ENCODE results near the gene XRCC3.

Gene XRCC3

DNA sequence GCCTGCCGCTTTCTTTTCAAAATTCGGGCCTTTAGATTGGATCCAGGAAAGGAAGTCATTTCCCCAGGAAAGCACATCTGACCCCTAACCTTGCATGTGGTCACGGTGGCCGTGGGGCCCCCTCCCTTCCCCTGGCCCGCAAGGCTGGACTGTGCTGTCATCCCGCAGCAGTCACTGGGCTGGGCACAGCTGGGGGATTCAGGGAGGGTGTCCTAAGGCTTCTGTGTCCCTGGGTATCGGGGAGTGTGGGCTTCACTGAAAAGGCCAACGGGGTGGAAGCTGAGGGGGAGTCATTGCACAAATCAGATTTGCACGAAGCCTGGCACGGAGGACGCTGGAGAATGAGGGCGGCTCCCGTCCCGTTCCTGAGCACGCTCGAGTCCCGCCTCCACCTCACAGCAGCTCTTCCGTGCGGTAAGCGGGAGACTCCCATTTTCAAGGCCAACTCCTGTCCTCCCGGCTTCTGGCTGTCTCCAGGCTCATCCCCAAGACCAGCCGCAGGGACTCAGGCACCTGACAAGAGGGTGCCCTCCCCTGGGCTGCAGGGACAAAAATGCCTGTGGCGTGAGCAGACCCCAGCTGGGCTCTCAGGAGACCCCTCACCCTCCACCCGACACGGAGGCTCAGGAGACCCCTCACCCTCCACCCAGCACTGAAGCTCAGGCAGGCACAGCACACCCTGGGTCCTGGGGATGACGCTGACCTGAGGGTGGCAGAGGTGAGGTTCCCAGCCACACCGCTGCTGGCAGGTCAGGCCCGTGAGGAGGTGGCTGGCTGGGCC lies 9.6 kb downstream of the XRCC3 start:
- DNase-seq = no peak

DNA sequence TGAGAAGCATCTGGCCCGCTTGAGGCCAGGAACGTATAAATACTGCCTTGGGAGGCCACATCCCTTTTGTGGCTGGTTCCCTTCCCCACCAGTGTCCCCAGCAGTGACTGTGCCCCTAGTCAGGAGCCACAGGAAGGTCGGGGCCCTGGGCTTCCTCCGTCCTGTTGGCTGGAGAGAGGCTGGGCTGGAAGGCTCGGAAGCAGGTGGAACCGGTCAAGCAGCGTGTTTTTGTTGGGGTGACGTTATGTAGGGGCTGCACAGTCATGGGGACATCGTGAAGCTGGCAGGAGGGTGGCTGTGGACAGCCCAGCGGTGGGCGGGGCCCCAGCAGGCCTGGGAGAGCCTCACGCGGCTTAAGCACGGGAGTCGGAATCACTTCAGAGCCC lies 10.1 kb downstream of the XRCC3 start:
- DNase-seq = no peak

DNA sequence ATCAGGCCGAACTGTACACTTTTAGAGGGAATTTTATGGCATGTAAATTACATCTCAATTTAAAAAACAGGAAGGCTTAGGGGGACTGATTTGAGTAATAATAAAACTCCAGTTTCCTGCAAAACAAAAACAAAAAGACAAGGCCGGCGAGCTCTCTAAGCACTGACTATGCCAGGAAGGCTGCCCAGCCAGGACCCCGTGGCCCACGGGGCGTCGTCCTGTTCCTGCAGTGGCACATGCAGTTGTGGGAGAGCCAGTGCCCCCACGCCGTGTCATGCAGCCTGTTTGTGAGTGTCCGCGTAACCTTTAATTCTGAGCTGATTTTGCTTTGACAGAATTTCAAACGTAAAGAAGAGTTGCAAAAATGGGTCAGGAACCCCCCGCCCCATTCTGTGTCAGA lies 10.5 kb downstream of the XRCC3 start:
- DNase-seq = no peak

DNA sequence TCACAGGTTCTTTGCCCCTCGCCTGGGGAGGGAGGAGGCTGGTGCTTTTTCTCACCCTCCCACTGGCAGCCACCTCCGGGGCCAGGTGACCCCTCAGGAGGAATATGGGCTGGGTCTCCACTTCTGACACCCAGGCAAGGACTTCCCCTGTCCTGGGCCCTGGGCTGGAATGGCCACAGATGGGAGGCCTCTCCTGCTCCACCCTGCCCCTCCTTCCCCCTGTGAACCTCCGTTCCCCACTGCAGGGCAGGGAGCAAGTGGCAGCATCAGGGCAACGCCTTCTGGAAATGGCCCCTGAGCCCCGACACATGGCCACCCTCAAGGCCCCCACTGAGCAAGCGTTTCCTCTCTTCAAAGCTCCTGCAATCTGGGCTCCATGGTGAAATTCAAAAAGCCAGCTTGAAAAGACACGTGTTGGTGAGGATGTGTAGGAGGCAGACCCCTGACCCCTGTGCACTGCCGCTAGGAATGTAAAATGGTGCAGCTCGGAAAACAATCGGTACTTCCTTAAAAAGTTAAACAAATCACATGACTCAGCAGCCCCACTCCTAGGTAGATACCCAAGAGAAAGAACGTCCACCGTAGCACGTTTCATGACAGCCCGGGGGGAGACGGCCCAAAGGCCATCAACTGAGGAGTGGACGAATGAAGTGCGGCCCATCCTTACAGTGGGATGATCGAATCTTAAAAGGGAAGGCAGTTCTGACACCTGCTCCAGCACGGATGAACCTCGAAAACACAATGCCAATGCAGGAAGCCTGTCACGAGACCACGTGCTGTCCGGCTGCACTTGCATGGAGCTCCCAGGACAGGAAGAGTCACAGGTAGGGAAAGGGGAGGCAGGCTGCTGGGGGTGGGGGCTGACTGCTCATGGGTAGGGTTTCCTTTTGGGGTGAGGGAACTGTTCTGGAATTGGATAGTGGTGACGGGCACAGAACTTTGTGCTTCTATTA lies 11.5 kb downstream of the XRCC3 start:
- DNase-seq = no peak

DNA sequence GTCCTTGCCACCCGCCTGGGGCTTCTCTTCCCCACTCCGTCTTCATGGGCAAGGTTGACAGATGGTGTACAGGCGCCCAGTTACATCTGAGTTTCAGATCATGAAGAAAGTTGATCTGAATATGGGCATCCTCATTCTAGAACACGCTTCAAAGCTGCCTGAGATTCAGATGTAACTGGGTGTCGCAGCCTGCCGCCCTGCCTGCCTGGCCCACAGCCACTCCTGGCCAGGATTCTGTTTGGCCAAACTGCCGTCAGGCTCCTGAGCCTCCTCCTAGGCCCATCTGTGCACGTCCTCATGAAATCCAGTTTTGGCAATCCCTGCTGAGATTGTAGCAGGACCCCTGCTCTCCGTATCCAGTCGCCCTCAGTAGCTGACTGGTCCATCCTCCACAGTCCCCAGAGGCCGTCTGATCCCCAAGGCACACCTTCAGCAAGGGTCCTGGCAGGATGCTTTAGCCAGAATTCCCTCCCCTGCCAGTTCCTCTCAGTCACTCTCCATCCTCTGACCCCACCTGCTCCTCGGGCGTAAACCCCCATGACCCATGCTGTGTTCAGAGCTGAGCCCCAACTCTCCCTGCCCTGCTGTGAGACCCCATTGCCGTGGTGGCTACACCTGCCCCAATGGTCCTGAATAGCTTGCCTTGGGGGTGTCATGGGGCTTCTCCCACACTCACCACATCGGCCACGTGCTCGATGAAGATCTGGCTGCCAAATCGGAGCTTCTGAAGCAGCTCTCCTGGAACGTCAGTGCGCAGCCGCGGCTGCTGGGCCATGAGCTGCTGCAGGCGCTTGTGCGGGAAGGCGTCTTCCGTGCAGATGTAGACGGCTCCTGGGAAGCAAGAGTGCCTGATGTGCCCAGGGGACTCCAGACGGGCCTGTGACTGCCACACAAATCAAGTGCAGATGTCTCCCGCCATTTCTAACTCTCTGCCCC lies 12.5 kb downstream of the XRCC3 start:
- DNase-seq = no peak

DNA sequence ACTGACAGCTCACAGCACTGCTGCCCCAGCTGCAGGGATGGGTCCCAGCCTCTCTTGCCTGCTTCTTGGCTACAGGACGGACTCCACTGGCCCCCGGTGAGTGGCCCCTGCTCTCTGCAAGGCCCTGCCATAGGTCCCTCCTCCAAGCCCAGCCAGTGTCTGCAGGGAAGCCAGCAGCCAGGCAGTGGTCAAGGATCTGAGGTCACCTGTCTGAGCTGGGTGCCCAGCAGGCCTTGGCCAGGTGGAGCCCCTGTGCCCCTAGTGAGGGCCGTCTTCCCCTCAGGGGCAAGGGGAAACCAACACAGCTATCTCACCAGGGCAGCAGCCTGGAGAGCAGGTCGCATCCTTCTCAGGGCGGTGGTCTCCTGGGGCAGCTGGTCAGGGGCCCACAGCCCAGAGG lies 13.2 kb downstream of the XRCC3 start:
- no peak for DNase-seq

DNA sequence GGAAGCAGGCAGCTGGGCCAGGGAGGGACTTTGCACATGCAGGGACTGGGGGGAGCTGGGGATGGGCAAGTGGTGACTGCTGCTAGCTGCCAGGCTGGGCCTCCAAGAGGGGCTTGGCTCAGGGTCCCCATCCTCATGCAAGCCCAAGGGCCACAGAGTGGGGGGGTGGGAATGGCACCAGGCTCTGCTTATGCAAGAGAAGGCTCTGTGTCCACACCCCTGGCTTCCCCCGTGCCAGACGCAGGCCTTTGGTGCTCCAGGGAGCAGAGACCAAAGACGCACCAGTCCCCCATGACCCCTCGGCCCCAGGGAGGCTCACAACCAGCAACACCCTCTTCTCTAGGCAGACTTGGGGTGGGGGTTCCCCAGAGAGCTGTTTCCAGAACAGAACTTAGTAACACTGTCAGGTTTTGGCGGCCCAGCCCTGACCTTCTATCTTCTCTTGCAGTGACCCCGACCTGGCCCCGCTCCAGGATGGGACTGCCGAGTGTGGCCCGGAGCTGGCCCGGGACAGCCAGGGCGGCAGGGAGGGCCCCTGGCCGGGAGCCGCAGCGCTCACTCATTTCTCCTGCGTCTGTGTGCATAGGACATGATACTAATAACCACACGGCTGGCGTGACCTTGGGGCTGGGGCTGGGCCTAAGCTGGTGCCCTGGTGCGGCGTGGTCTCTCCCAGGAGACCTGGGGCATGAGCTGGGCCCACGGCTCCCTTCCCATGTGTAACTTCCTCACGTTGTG lies 14.3 kb downstream of the XRCC3 start:
- DNase-seq = no peak

DNA sequence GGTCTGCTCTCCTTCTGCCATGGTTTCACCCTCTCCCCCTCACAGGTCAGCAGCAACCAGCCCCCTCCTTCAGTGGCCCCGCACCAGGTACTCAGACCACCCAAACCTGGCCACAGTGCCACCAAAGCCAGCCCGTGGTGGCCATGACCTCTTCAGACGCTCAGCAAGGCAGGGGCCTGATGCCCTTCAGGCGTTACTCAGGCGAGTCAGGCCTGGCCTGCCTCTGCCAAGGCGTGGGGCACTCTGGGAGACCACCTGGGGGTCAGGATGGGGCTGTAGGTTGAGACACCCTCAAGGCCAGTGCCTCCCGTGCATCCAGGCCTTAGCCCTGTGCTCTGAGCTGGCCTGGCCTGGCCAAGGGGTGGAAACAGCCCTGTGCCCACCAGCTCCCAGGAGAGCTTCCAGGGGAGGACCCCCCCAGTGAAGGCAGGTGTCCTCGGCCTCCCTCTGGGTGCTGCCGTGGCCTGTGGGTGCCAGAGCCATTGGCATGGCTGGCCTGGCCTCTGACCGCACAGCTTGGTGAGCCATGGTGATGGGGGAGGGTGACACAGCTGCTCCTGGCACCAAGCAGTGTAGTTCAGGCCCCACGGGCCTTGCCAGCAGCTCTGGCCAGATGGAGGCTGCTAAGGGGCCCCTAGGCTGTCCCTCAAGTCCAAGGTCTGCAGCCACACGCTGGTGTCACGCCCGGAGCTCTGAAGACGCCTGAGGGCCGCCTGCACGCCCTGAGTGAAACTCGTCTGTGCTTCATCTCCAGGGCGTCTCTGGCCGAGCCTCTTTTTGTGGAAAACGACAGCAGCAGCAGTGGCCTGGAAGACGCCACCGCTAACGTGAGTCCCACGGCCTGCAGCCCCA lies 15.1 kb downstream of the XRCC3 start:
- no peak for DNase-seq

DNA sequence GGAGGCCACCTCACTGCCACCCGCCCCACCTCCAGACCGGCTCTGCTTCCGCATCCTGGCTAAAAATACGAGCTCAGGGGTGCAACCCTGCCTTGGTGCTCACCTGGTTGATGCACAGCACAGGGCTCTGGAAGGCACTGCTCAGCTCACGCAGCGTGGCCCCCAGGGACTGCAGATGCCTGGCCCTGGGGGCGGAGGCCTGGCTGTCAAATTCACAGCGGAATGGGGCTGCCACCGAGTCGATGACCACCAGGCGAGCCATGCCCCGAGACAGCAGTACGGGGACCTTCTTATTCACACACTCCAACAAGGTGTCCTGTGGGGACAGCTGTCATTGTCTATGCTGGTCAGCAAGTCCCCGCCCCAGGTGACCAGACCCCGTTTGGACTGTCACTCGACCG lies 16.0 kb downstream of the XRCC3 start:
- no peak for DNase-seq

DNA sequence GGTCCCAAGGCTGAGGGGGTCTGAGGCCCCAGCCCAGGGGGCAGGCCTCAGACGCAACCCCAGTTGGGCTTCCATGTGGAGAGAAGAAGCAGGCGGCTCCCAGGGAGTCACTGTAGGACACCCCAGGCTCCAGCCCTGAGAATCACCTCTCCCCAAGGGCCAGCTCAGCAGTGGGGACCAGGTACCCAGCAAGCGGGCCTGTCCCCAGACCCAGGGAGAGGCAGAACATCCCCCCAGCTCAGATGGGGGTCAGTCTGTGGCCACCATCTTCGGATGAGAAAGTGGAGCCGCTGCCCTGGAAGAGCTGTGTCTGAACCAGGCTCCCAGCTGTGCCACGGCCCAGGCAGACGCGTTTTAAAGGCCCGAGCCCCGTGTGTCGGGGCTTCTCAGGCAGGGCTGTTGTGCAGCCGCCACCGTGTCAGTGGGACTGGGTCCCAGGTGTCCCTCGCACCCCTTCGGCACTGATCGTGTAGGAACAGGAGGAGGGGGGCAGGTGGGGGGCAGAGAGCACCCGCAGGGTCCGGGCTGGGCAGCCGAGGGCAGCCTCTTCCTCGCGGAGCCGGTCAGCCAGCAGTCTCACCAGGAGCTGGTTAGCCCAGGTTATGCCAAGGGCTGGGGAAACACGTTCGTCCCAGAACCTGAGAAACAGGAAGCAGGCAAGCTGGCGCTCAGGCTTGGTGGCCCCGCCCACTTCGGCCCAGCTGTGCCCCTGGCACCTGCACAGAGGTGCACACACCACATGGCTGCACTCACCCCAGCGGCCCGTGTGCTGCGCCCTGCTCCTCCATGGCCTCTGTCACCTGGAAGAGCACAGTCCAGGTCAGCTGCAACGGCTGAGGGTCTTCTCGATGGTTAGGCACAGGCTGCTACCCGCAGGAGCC lies 16.6 kb downstream of the XRCC3 start:
- no peak for DNase-seq

DNA sequence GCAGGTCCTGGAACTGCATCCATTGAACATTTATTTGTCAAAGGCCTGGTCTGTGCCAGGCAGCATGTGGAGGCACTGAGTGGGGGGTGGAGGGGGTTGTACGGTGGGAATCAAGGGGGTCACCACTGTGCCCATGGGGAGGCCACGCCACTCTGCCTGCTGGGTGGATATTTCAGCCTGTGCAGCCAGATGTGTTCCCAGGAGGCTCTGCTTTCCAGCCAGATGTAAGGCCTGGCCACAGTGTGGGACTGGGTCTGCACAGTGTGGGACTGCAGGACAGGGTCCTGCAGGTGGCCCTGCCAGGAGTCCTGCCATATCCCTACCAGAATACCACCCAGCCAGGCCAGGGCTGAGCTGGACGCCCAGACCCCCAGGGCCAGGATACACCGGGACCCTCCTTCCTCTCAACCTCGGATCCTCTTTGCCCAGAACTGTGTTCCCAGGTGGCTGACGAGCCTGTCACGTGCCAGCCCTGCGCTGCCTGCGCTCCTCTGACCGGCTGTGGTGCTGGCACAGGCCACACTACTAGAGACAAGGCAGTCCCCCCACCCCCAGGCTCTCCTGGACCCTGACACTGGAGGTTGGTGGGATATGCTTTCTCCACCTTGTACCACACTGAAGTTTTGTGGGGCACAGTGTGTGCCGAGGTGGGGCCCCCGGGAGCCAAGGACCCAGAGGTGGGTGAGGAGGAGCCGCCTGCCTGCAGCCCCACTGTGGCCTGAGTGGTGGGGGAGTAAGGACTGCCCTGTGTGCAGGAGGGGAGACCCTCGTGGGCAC lies 17.5 kb downstream of the XRCC3 start:
- DNase-seq = no peak

DNA sequence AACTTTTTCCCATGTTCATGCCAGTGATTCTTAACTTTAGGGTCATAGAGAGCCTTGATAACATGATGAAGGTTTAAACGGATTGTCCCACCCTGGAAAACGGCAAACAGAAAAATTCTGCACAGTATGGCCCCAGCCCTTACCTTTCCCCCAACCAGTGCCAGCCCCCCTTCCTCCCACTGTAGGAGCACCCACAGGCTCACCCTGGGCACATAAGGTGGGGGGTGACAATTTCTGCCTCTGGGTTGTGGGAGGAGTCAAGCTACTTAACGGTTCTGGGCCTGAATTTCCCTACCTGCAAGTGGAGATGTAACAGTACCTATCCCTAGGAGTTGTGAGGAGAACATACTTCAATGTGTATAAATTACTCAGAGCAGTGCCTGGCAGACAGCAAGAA lies 18.0 kb downstream of the XRCC3 start:
- no peak for DNase-seq

DNA sequence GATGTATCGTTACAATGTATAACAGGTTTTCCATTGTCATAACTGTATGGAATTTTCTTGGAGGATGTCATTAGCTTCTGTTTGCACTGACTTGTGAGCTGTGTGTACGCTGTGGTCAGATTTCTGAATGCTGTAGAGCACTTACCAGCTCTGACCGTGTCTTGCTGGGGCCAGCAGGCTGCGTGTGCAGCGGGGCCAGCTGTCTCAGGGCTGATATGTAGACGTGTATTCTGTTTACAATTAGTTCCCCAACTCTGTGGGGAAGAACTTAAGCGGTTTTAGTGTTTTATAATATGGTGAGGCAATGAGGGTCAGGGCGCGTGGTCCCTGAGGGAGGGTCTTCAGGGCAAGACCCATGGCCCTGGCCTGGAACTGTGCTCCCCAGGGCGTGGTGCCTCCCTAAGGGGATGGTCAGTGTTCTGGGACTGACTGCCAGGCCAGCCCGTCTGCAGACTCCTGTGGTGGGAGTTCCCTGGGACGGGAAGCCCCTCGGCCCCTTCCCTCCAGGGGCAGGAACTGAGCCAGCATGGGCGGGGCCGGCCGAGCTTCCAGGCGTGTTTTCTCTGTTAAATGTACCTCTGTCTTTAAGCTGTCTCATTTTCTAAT lies 18.7 kb downstream of the XRCC3 start:
- peak; percentile 56 for DNase-seq

DNA sequence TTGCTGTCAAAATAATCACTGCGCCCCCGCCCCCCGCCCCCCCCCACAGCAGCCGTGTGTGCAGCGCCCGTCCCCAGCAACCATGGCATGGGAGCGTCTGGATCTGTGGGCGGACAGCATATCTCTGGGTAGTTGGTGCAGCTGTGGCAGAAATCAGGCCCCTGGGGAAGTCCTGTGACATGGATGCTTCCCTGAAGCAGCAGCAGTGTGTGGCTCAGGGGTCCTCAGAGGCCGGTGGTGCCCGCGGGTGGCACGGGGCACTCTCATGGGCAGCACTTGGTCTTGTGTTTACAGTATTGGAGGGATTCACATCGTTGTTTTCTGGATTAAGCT lies 19.2 kb downstream of the XRCC3 start:
- DNase-seq = no peak

DNA sequence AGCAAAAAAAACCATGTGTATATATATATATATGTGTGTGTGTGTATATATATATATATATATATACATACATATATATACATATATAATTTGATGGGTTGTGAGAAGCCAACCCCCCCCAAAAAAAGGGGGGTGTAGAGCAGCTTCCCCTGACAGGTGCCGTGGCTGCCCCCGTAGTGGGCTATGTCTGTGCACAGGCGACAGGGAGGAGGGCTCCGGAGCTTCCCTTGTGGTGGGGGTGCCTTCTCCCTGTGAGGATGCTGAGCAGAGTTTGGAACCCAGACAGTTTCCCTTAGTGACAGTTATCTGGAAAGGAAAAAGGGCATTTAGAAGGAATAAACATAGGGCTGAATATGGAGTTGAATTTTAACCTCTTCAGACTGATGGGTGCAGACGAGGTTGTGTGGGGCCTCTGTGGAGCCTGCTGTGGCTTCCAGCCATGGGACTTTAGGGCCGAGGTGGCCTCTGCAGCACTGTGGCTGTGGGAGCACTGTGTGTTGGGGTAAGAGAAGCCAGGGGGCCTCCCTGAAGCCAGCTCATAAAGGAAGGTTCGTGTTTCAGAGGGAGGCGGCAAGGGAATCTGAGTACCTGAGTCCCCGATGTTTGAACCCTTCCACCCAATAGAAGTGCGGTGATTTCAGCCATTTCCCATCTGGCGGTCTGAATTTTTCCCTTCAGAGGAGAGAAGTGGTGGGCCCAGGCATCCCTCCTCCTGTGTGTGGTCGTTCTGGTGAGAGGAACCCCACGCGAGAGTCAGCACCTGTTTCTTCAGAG lies 19.8 kb downstream of the XRCC3 start:
- no peak for DNase-seq

DNA sequence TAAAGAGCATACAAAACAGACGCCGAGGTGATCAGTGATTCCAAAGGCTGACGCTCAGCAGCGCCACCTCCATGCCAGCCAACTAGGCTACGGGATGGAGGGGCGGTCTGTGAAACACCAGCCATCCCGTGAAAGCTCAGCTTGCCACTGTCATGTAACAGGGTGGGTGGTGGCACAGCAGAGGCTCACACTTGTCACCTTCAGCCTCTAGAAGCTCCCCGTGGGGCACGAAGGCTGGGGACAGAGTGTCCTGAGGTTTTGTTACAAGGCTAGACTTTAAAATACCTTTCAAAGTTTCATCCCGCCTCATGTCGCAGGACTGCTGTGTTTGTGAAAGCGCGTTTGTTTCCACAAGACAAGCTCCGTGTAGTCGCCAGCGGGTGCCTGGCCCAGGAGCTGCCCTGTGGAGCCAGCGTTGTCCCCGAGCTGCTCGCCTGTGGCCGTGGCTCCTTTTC lies 20.7 kb downstream of the XRCC3 start:
- DNase-seq = no peak

DNA sequence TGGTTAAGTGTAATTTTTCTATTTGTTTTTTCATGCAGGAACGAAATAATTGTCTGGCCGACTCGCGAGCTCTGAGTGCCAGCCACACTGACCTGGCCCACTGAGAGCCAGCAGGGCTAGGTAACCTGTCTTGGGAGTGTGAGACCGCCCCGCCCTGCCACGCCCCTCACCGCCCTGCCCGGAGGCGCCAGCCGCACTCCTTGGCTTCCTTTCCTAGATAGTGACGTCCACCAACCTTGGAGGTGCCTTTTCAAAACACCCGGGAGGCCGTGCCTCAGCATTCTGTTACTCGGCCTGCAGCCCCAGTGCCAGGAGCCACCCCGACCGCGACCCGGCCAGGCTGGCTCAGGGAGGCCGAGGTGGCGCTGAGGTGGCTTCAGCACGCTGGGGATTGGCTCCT lies 21.7 kb downstream of the XRCC3 start:
- DNase-seq = peak; percentile 16

DNA sequence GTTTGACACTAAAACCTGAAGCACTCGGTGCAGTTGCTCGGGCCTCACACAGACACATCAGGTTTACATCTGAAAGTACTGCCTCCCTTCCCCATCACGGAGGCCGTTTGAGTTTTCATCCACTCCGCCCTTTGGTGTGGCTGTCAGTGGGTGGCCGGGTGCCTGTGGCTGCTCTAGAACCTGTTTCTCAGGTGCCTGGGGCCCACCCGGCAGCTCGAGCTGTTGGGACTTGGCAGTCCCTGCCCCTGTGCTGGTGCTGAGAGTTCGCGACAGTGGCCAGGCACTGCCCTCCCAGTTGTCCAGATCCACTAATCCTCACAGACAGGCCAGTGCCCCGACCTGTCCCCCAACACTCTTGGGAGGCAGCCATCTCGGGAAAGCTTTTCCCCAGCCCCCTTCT lies 22.4 kb downstream of the XRCC3 start:
- DNase-seq = no peak
